ENCODE measurements around the gene TBX4. TPM values are rescaled to one million over a fixed set of nuclear protein-coding genes. Genes with fewer than 3 reads are reported as not detected.
"Not testable (repeated sequence)": the region's sequence is repeated elsewhere in the genome, so short reads cannot be mapped to it uniquely, and the experiment has no call there.

Gene TBX4
- total RNA-seq, 1 donor from 2014 or later, result not detected

DNA sequence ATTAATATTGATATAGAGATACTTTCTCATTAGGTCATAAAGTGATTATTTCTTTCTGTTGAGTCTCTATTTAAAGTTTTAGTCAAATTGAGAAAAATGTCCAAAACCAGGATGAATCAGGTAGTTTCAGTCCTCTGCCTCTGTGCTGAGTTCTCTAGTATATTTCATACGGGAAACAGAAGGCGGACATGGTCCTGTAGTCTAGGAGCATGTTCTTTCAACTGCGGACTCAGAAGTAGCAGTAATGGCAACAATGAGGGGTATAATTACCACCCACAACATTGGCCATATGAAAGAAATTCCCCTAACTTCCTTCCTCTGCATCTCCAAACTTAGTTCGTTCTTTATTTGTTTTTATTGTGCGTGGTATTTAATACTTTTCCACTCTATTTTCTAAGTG is 50.1 kb downstream of the TBX4 start:
- ATAC-seq, result no peak

DNA sequence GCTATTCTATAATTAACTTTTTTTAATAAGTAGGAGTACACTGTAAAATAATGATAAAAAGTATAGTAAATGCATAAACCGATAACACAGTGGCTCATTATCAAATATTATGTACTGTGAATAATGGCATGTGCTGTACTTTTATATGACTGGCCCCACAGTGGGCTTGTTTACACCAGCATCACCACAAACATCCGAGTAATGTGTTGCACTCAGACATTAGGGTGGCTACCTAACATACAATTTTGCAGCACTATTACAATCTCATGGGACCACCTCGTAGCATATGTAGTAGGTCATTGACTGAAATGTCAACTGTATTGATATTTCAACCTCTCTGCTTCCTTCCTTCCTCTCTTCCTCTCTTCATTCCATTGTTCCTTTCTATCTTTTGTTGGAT is 51.7 kb downstream of the TBX4 start:
- ATAC-seq, result no peak

DNA sequence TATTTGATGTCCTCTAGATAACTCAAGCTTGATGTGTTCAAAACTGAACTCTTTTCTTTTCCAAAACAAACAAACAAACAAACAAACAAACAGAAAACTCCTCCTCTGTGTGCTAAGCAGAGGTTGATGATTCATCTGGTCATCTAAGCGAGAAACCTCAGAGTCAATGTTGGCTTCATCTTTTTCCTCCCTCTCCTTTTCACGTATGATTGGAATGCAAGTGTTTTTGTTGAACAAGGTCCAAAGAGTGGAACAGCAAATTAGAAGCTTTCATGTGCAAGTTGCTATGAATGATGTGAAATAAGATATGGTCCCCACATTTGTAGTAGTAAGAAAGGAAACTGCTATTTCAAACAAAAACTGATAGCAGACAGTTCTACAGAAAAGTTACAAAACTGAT is 52.5 kb downstream of the TBX4 start:
- ATAC-seq, result no peak

DNA sequence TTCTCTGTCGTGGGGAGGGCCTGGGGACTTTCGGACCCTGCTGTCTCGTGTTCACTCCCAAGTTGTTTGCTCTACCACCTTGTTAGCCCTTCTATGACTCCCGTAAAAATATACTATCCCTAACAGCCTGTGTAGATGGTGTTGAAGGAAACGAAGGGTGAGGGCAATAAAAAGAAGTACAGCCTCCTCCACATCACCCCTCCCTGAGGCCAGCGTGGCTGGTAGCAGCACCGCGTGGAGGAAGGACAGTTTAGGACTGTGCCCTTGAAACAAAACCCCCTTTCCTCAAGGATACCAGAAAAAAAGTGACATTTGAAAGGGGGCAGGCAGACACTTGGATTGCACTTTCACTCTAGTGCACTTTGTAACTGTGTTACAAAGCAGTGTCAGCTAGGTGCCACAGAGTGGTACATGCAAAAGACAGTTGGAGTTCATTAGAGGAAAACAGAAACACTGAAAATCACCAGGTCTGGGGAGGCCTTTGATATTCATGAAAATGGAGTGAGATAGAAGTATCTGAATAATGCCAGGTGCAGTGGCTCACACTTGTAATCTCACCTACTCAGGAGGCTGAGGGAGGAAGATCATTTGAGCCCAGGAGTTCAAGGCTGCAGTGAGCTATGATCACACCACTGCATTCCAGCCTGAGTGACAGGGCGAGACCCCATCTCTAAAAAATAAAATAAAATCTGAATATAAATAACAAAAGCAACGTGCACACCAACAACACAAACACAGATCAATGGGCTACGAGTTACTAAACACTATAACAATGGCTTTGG is 53.8 kb downstream of the TBX4 start:
- no peak for ATAC-seq

DNA sequence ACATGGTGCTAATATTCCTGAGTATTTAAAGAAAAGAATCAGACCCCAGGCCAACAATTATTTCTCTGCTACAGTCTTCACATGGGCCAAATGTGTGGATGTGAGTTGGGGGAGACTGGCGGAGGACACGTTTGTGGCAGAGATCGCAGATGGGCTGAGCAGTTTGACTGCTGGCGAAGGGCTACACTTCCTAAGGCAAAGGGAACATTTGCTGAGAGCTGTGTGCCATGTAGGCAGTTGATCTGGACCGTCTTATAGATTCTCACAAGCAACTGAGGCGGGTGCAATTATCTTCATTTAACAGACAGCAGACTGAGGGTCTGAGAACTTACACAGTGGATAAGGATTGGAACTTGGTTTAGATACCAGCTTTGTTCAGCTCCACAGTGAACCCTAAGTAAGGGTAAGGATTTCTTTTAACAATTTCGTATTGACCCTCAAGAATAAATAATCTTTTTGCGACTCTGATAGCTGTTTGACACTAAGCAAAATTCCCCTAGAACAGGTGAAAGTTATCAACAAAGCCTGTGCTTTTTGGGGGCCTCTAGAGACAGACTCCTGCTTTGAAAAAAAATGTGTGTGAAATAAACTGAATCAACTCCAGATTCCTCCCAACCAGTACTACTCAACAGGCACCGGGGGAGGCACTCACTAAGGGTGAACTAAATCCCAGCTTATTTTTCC is 55.3 kb downstream of the TBX4 start:
- ATAC-seq, result no peak

DNA sequence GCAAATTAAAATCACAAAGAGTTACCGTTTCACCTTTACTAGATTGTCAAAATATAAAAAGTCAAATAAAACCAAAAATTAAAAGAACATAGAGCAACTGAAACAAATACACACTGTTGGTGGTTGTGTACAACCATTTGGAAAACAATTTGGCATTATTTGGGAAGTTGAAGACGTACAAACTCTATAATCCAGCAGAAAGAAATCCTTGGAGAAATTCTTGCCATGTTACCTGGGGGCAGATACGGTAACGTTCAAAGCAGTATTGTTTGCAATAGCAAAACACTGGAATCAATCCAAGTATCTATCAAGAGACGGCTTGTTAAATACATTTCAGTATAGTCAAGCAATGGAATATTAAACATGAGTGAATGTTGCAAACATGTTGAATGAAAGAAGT is 56.7 kb downstream of the TBX4 start:
- no peak for ATAC-seq

DNA sequence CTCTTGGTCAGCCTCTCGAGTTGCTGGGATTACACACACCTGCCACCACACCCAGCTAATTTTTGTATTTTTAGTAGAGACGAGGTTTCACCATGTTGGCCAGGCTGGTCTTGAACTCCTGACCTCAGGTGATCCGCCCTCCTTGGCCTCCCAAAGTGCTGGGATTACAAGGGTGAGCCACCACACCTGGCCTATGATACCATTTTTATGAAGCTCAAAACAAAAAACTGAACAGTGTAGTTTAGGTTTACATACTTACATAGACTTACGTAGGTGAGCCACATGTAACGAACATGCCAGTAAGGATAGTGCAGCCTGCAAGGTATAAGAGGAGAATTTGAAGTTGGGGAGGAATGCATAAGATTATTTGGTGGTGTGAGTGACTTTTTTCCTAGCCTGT is 57.2 kb downstream of the TBX4 start:
- not testable (repeated sequence) for ATAC-seq

DNA sequence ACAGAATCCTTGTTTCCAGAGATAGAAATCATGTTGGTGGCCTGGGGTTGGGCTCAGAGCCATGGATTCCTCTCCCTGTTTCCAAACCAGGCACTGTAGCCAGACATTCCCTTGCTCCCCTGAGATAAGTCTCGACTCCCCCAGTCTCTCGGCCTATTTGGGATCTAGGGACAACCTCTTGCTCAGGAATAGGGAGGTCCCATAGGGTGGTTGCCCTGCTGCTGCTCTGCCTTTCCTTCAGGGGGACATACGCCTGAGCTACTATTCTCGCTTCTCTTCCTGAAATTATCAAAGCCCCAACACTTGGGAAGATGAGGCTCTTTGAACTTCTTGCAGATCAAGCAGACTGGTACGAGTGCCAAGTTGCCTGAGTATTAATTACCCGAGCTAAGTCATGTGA is 58.0 kb downstream of the TBX4 start:
- ATAC-seq, result no peak

DNA sequence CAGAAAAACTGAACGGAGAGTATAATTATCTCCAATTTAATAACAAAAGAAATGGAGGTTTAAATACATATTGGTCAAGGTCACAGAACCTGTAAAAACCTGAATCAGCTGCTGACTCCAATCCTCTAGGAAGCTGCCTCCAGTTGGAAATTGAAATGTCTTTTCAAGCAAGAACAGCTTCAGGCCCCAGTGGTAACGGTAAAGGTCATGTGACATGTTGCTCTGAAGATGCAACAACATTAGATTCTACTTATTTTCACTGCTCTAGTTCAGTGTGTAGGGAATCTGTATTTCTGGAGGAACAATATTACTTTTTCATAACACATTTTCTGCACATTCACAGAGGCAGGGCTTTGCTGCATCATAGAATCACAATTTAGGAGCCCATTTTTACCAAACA is 58.8 kb downstream of the TBX4 start:
- ATAC-seq, result no peak

DNA sequence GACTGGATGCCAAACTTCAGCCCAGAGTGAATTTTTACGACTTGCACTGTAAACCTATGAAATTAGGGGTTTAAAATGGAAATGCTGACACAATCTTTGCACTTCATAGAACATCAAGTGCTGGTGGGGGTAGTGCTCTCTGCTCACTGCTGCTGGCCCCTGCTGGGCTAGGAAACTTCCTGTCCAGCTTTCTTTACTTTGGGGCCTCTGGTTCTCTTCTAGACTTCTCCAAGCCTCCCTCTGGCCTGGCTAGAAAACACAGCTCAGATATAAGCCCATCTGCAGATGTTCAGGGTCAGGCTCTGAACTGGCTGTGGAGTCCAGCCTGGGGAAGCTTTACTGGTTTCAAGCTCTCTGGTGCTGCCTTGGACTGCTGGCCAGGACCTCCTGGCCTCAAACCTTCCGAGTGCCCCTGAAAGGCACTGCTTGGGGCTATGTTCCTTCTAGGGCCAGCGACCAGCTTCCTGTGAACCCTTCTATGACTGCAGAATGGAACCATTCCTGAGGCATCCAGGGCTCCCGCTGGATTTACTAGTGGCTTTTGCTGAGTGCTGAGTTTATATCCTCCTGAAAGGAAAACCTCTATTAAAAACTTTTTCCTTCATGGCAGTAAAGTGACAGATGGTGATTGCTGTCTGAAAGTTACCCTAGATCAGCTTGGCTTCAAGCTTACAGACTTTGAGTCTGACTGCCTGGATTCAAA is 59.4 kb downstream of the TBX4 start:
- no peak for ATAC-seq

DNA sequence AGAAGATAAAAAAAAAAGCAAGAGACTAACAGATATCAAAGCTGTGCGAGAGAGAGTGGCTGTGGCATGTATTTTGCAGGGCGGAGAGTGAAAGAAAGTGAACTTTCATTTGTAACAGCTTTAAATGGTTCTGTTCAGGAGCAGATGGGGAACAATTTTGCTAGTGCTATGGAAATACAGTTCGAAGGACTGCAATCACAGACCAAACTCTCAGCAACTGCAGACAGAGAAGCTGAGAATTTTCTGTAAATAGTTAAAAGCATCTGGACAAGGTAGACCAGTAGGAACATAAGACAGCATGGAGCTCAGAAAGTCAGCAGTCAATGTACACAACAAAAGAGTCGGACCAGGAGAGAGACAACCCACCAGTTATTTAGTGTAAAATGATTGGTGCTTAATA is 62.3 kb downstream of the TBX4 start:
- no peak for ATAC-seq

DNA sequence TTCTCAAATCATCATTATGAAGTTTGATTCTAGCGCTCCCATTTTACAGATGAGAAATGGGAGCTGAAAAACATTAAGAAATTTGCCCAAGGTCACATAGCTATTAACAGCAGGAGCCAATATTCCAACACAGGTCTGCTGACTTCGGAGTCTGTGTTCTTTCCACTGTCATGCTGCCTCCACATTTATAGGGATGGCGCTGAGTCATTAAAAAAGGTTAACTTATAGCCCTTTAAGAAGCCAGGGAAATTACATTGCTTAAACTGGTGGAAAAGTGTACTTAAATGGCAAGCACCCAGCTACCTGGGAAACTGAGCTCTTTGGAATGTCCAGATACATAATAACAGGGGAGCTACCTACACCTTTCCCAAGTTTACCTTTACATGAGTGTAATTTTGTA is 65.0 kb downstream of the TBX4 start:
- no peak for ATAC-seq

DNA sequence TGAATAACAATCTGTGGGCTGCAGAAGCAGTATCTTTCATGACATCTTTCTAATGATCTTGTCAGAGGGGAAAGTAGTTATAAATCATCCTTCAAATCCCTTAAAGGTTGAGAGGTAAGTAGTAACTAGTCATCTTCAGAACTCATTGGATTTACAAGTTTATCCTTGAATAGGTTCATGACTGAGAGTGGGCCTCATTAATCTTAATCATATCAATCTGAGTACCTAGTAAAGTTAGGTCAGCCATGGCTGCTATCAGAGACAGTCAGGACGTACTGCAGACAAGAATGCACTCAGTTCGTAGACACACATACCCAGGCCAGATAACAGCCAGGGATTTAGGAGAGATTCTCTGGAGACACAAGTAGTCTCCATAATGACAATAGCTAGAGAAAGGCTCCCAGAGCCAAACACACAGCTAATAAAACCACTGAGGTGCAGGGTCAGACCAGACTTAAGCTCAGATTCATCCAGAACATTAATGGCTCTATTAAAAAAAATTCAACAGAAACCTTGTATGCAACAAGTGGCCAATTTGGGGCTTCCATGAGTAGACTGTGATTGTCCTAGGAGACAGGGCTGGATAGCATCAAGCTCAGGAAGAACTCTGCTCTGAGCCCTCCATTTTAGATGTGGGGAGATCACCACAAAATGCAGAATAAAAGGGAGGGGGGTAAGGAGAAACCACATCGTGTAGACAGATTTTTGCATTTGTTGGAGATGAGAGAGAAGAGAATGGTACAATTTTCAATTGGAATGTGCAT is 65.8 kb downstream of the TBX4 start:
- ATAC-seq, result no peak

DNA sequence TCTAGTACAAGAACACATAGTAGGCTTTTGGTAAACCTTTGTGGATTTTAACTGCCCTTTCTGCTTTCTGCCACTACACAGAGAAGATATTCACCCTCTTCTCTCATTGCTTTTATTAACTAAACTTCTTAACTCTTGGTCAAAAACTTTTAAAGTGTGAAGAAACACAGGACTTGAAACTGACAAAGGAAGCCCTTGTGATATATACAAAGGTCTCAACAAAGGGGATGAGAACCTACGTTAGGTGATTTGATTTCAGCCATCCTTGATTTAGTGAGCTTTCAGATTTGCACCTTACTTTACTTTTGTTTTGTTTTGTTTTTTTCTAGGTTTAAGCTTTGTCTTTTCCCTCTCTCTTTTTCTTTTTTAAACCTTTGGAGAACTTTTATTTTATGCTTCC is 66.9 kb downstream of the TBX4 start:
- no peak for ATAC-seq

DNA sequence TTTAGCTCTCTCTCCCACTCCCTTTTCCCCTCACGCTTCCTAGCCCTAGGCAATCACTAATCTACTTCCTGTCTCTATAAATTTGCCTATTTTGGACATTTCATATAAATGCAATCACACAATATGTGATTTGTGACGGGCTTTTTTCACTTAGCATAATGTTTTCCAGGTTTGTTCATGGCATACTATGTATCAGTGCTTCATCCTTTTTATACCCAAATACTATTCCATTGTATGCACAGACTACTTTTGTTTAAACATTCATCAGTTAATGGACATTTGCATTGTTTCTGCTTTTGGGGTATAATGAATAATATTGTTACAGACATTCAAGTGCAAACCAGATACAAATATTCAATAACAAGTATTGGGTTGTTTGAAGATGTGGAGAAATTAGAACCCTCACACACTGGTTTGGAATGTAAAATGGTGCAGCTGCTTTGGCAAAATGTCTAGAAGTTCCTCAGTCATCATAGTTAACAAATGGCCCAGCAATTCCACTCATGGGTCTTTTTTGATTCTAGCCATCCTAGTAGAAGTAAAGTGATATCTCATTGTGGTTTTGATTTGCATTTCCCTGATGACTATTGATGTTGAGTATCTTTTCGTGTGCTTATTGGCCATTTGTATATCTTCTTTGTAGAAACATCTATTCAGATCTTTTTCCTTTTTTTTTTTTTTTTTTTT is 67.7 kb downstream of the TBX4 start:
- ATAC-seq, result no peak

DNA sequence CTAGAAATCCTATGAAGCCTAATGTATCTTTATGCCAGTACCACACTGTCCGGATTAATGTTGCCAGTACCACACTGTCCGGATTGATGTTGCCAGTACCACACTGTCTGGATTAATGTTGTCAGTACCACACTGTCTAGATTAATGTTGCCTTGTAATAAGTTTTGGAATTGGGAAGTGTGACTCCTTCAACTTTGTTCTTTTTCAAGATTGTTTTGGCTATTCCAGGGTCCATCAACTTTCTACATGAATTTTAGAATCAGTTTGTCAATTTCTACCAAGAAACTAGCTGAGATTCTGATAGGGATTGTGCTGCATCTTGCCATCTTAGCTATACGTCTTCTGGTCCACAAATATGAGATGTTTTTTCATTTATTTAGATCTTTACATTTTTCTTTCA is 68.7 kb downstream of the TBX4 start:
- no peak for ATAC-seq

DNA sequence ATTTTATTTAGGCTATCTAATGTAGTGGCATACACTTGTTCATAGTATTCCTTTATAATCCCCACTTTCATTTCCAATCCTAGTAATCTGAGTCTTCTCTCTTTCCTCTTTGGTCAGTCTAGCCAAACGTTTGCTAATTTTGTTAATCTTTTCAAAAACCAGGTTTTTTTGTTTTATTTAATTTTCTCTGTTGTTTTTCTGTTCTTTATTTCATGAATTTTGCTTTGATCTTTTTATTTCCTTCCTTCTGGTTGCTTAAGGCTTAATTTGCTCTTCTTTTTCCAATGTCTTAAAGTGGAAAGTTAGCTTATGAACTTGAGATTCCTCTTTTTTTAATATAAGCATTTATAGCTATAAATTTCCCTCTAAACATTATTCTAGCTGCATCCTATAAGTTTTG is 69.9 kb downstream of the TBX4 start:
- no peak for ATAC-seq

DNA sequence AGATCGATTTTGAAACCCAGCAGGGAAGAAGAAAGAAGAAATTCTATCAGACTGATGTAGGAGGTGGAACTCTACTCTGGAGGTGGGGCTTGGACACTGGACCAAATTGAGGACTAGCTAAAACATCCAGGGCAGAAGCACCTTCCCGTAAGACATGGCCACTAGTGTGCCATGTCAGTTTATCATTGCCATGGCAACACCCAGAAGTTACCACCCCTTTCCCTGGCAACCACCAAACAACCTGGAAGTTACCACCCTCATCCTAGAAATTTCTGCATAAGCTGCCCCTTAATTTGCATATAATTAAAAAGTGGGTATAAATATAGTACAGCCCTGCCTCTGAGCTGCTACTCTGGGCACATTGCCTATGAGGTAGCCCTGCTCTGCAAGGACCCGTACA is 72.1 kb downstream of the TBX4 start:
- ATAC-seq, result no peak

DNA sequence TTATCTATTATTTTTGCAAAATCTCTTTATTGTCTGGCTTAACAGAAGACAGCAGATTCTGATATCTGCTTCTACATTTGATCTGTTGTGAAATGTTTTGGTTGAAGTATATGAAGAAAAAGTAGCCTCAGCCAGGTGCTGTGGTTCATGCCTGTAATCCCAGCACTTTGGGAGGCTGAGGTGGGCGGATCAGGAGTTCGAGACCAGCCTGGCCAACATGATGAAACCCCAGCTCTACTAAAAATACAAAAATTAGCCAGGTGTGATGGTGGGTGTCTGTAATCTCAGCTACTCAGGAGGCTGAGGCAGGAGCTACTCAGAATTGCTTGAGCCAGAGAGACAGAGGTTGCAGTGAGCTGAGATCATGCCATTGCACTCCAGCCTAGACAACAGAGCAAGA is 75.2 kb downstream of the TBX4 start:
- ATAC-seq, result not testable (repeated sequence)

DNA sequence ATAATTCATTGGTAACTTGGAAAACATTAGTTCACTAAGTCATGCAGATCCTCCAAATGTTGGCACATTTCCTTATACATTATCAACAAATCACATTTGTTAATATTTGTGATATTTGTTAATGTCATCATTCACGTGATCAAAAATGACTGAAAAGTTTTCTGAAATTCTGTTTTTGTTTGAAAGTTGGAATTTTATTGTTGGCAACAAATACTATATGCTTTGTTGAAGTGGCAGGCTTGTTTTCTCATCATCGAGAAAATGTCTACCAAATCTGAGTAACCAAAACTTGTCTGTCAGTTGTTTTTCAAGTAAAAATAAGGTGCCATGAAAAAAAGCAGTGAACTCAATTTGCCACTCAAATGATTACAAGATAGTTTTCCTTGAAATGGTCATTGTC is 75.9 kb downstream of the TBX4 start:
- no peak for ATAC-seq

DNA sequence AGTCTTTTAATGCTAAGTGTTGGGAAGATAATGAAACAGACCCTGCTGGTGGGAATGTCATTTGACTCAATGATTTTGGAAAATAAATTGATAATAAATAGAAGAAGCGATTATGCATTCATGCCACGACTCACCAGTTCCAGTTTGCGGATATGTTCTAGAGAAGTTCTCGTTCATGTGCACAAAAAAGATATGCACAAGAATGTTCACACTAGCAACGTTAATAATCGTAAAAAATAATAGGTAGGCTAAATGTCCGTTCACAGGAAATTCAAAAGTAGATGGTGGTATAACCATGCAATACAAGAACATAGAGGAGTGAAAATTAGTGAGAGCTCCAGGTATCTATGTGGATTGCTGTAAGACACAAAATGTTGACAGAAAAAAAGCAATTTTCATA is 79.0 kb downstream of the TBX4 start:
- ATAC-seq, result no peak

DNA sequence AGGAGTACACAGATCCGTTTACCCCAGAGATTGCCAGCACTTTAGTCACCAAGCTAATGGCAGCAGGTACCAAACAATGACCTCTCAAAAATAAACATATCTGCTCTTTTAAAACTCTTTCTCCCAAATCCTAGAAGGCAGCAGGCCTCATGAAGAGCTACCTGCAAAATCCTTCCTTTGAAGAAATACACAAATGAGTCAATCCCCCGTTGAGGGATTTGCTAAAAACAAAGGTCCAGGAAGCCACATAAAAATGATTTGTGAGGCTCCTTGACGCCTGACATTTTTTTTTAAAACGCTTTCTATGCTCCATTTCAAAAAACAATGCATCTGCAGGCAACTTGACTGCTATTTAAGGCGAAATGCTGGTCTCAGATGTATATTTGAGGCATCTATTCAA is 80.6 kb downstream of the TBX4 start:
- ATAC-seq, result no peak

DNA sequence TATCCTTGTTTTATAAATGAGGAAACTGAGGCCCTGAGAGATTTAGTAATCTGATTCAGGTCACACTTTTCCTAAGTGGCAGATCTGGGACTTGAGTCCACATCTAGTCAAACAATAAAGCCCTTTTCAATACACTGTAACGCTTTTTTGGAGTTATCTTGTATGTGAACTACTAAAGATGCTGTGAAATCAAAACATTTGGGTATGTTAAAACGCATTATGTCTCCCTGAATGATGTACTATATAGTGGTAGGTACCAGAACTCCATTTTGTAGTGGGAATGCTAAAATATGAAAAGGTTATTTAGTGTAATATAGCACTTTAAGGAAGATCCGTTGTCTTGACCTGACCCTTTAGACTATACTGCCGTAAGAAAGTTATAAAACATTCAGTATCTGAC is 81.6 kb downstream of the TBX4 start:
- ATAC-seq, result no peak
